Common myeloid progenitor, CD34-positive (primary cell): ENCODE measurements around the gene KLHL40.
A peak's percentile ranks its signal among the peaks of the same experiment; 100 is the strongest.

Experiments
- CTCF ChIA-PET: fragments of 350-600 bp; sonication (Branson Sonifier 250); formaldehyde crosslinking; loops from one replicate; lab custom pipeline; 2021; ENCODE audit warnings: antibody characterized with exemption; lab: Charles Lee
- POLR2A ChIA-PET: fragments of 350-600 bp; sonication (Branson Sonifier 250); formaldehyde crosslinking; loops from one replicate; lab custom pipeline; 2021; ENCODE audit warnings: antibody characterized with exemption; lab: Charles Lee
- DNase-seq, 3 donors: peaks; one replicate each; pipeline versions ENCODE4 v3.0.0 to v3.0.0-alpha.2; 2013
- H3K27ac ChIP-seq, 2 experiments: 1 replicate in 1 of 2; 2 replicates in 1 of 2; pipeline ENCODE4 v1.7.0; 2013; ENCODE audit warnings: inconsistent platforms in 2 of 2, low read length in 2 of 2, mild to moderate bottlenecking in 2 of 2, low read depth in 1 of 2, moderate library complexity in 1 of 2; ENCODE audit not compliant: severe bottlenecking in 2 of 2, insufficient read depth in 1 of 2, poor library complexity in 1 of 2
- H3K27me3 ChIP-seq, 5 experiments: replicated peaks in 2 of 5; 1 replicate in 3 of 5; 2 replicates in 2 of 5; pipeline versions ENCODE4 v1.6.1 to v1.7.0; 2013; ENCODE audit warnings: low read length in 4 of 5, mild to moderate bottlenecking in 2 of 5, moderate library complexity in 2 of 5, inconsistent platforms in 1 of 5; ENCODE audit not compliant: insufficient read depth in 5 of 5, control insufficient read depth in 4 of 5
- H3K36me3 ChIP-seq, 4 experiments: 1 replicate in 2 of 4; 2 replicates in 2 of 4; pipeline versions ENCODE4 v1.6.1 to v1.7.0; 2013; ENCODE audit warnings: low read length in 3 of 4, control low read depth in 1 of 4, mild to moderate bottlenecking in 1 of 4; ENCODE audit not compliant: control insufficient read depth in 4 of 4, insufficient read depth in 4 of 4
- H3K4me1 ChIP-seq, 4 experiments: 1 replicate in 3 of 4; 2 replicates in 1 of 4; pipeline versions ENCODE4 v1.6.1 to v1.7.1; 2013; ENCODE audit warnings: low read length in 3 of 4, mild to moderate bottlenecking in 3 of 4, control low read depth in 1 of 4, inconsistent platforms in 1 of 4, moderate library complexity in 1 of 4; ENCODE audit not compliant: control insufficient read depth in 4 of 4, insufficient read depth in 4 of 4; ENCODE audit errors: control extremely low read depth in 1 of 4
- H3K4me3 ChIP-seq, 7 experiments: 1 replicate in 4 of 7; 2 replicates in 3 of 7; pipeline versions ENCODE4 v1.5.1 to v1.7.0; 2013; ENCODE audit warnings: mild to moderate bottlenecking in 7 of 7, low read length in 6 of 7, moderate library complexity in 6 of 7, inconsistent platforms in 2 of 7, low read depth in 2 of 7, control low read depth in 1 of 7; ENCODE audit not compliant: insufficient read depth in 4 of 7, control insufficient read depth in 1 of 7; ENCODE audit errors: extremely low read depth in 1 of 7
- H3K9me3 ChIP-seq, 5 experiments: 1 replicate in 4 of 5; 2 replicates in 1 of 5; pipeline versions ENCODE4 v1.6.1 to v1.7.1; 2013; ENCODE audit warnings: low read length in 4 of 5, mild to moderate bottlenecking in 2 of 5, inconsistent platforms in 1 of 5, low read depth in 1 of 5, moderate library complexity in 1 of 5; ENCODE audit not compliant: control insufficient read depth in 4 of 5, insufficient read depth in 2 of 5; ENCODE audit errors: control extremely low read depth in 1 of 5
- WGBS: methylation state at CpG from one replicate; pipeline ENCODE4 v1.1.5; 2013; ENCODE audit not compliant: insufficient coverage; 5-methylcytosine and 5-hydroxymethylcytosine counted together

Gene KLHL40

GRCh38 chr3:42694366-42694765 lies 9.0 kb downstream of the KLHL40 start:
- no peak for DNase-seq
- CTCF ChIA-PET = interaction anchor here (1.0 kb wide), 1 partner anchor 51 kb away, joined by 3 read pairs; no protein-coding TSS in a partner anchor
- H3K36me3 ChIP-seq = no peaks in the 10 kb centered on the region
- H3K27ac ChIP-seq = no peak overlapping the region
- H3K27me3 ChIP-seq = peaks cover 0 to 35% (median 5%) of the 10 kb centered on the region in 5 experiments
- no peaks in the 10 kb centered on the region for H3K4me1 ChIP-seq
- POLR2A ChIA-PET = no interaction called here
- H3K4me3 ChIP-seq = no peak overlapping the region
- no peaks in the 10 kb centered on the region for H3K9me3 ChIP-seq

DNA sequence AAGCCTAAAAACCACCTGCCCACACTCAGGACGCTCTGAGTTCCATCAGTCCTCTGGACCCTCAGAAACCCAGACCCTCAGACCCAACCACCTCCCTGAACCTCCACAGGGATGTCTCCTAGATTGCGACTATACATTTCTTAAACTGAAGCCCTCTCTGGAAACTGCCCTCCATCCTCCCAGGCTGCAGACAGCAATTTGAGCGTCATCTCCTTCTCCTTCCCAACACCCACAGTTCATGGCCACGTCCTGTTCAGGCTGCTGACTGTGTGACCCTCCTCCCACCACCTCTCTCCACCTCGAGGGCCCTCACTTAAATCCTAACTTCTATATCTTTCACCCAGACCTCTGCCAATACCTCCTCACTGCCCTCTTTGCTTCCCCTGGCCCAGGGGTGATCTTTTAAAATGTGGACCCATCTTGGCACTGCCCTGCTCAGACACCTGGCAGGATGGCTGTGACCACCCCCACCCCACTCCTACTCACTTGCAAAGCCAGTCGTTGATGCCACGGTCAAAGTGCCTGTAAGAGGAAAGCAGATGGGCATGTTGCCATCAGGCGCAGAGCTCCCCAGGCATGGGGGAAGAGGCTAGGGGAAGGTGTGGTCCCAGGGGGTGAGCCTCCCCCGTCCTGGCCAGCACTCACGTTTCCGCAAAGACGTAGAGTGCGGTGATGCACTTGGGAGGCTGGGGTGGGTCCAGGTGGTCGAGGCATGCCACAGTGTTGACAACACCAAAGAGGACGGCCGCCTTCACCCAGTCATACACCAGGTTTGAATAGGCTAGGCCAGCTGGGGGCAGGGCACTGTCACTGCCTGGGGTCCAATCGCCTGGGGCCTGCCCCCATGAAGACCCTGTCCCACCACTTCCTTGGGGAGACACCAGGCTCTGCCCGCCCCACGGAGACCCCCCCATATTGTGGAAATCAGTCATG lies 11.3 kb downstream of the KLHL40 start:
- no peak for DNase-seq
- H3K4me3 ChIP-seq = no peak overlapping the region
- 87% methylated on average over 16 of the region's 19 CpGs for WGBS
- peaks cover 0 to 25% (median 5%) of the 10 kb centered on the region in 5 experiments for H3K27me3 ChIP-seq
- H3K9me3 ChIP-seq = no peaks in the 10 kb centered on the region
- H3K27ac ChIP-seq = no peak overlapping the region
- no peaks in the 10 kb centered on the region for H3K36me3 ChIP-seq
- H3K4me1 ChIP-seq = no peaks in the 10 kb centered on the region
- POLR2A ChIA-PET = no interaction called here
- CTCF ChIA-PET = interaction anchor here (1.4 kb wide), 1 partner anchor 45 kb away, joined by 3 read pairs; no protein-coding TSS in a partner anchor

DNA sequence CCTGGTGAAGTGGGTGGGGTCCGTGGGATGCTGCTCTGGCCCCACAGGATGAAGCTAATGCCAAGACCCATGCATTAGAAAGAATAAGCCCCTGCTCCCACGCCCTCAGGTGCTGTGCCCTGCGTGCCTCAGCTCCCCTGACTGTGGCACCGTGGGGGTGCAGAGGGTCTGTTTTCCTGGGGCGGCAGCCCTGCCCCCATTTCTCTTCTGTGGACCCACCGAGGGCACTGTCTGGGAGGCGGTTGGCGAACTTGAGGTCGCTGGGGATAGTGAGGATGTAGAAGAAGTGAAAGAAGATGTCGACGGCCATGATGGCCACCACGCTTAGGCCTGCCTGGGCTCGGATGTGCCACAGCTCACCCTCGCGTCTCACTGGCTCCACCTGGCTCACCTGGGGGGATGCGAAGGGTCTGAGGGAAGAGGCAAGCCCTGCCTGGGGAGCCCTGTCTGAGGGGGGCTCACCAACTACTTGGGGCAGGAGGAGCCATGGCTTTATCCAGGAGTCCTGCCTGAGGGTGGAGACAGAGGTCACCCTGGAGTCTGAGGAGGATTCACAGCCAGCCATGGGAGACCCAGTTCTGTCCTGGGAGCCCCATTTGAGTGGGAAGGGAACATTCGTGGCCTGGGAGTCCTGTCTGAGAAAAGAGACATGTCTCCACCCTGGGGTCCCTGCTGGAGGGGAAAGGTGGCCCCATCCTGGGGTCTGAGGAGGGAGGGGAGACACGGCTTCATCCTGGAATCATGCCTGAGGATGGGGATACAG lies 12.1 kb downstream of the KLHL40 start:
- POLR2A ChIA-PET = no interaction called here
- WGBS = 94% methylated on average over 13 of the region's 18 CpGs
- H3K27ac ChIP-seq = no peak overlapping the region
- H3K9me3 ChIP-seq = no peaks in the 10 kb centered on the region
- no peaks in the 10 kb centered on the region for H3K4me1 ChIP-seq
- no peak overlapping the region for H3K4me3 ChIP-seq
- peaks cover 0 to 18% (median 5%) of the 10 kb centered on the region in 5 experiments for H3K27me3 ChIP-seq
- no peaks in the 10 kb centered on the region for H3K36me3 ChIP-seq
- CTCF ChIA-PET = no interaction called here
- DNase-seq = no peak

GRCh38 chr3:42698216-42698910 lies 13.0 kb downstream of the KLHL40 start:
- H3K4me3 ChIP-seq = no peak overlapping the region
- CTCF ChIA-PET = interaction anchor here (1.4 kb wide), 1 partner anchor 13 kb away, joined by 4 read pairs; the partner anchor contains the start of gene KLHL40

GRCh38 chr3:42698911-42699230 lies 13.5 kb downstream of the KLHL40 start:
- peak in 2 of 3 donors; percentile 4 to 13 for DNase-seq
- ChIA-PET CTCF (interaction anchor here (1.4 kb wide), 1 partner anchor 14 kb away, joined by 4 read pairs; the partner anchor contains the start of gene KLHL40), POLR2A (no interaction called here)
- H3K9me3 ChIP-seq = no peaks in the 10 kb centered on the region
- H3K27ac ChIP-seq = no peak overlapping the region
- H3K4me1 ChIP-seq = no peaks in the 10 kb centered on the region
- peaks cover 0 to 18% (median 5%) of the 10 kb centered on the region in 5 experiments for H3K27me3 ChIP-seq
- no peaks in the 10 kb centered on the region for H3K36me3 ChIP-seq
- WGBS = 61% methylated on average over 5 of the region's 9 CpGs
- no peak overlapping the region for H3K4me3 ChIP-seq

More at GRCh38 chr3:42698216-42698910, 13.0 kb downstream of the KLHL40 start:
- POLR2A ChIA-PET = no interaction called here
- Histone ChIP-seq H3K4me1 (no peaks in the 10 kb centered on the region), H3K9me3 (no peaks in the 10 kb centered on the region), H3K27me3 (peaks cover 0 to 18% (median 5%) of the 10 kb centered on the region in 5 experiments), H3K36me3 (no peaks in the 10 kb centered on the region), H3K27ac (no peak overlapping the region)
- DNase-seq = no peak
- 96% methylated on average over 7 of the region's 7 CpGs for WGBS

GRCh38 chr3:42699511-42699971 lies 14.2 kb downstream of the KLHL40 start:
- Histone ChIP-seq H3K4me1 (no peaks in the 10 kb centered on the region), H3K4me3 (no peak overlapping the region), H3K27ac (no peak overlapping the region), H3K27me3 (peaks cover 0 to 18% (median 4%) of the 10 kb centered on the region in 5 experiments), H3K9me3 (no peaks in the 10 kb centered on the region), H3K36me3 (no peaks in the 10 kb centered on the region)
- WGBS = 90% methylated on average over 6 of the region's 10 CpGs
- ChIA-PET CTCF (interaction anchor here (1.4 kb wide), 1 partner anchor 14 kb away, joined by 4 read pairs; the partner anchor contains the start of gene KLHL40), POLR2A (no interaction called here)
- no peak for DNase-seq
